Measurements from ENCODE around the gene COA7.
"Not testable (repeated sequence)": the region's sequence is repeated elsewhere in the genome, so short reads cannot be mapped to it uniquely, and the experiment has no call there.

The COA7 gene

DNA sequence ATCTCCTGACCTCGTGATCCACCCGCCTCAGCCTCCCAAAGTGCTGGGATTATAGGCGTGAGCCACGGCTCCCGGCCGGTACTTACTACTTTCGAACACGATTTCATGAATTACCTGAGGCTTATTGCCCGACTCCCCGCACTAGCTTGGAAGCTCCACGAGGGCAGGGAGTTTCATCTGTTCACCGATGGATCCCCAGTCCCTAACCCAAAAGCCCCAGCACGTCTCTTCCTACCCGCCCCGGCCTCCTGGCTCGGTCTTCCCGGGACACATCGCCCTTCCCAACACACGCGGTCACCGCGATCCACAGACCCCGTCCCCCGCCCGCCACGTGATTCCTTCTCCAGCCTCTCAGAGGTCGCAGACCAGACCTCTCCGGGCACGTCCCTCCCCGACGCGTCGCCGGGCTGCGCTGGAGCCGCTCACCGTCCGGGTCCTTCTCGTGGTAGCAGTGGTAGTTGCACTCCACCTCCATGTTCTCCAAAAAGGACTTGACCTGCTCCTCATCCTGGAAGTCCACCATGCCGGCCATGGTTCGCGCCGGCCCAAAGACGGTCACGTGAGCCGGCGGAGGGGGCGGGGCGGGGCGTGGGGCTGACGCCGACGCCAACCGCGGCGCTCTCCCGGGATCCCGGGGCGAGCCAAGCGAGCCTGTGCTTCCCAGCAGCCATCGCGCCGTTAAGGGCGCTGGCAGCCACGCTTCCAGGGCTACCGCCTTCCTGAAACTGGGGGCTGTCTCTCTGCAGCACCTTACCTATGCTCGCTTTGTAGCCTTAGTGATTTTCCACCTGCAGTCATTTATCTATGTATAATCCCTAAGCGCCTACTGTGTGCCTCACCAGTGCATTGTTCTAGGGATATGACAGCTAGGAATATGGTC, at the start of gene COA7:
TSS of gene COA7 (minus strand) at position 553 of the 880 bp plus-strand sequence. CDS start at position 532, 21 bp downstream.
- peak; percentile 58 to 68 for DNase-seq

DNA sequence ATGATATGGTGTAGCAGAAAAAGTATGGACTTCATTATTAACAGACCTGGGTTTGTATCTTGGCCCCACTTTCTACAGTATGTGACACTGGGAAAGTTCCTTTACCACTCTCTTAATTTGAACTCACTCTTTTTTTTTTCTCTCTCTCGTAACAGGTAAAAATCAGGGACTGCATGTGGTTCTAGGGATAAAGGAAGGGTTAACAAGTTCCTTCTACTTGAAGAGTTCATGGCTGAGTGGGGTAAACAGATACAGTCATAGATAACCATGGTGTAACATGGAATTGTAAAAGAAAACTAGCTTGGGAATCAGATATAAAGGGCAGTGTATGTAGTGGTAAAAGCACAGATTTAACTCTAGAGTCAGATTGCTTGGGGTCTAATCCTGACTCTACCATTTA, 49.3 kb upstream of the COA7 start:
- no peak for DNase-seq

GRCh38 chr1:52746189-52746588, 48.0 kb upstream of the COA7 start:
- DNase-seq: no peak

DNA sequence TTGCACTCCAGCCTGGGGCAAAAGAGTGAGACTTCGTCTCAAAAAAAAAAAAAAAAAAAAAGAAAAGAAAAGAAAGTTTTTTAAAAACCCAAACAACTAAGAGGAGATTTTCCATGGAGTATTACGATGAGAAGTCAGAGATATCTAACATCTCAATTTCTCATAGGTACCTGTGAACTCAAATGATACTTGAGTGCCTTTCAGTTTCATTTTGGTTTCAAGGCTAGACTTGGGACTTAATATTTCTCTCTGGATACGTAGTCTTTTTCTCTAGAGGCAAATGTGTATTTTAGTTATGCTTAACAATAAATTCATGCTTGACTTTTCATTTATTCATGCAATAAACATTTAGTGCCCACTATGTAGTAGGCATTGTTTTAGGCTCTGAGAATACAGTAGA, 43.1 kb upstream of the COA7 start:
- no peak for DNase-seq

DNA sequence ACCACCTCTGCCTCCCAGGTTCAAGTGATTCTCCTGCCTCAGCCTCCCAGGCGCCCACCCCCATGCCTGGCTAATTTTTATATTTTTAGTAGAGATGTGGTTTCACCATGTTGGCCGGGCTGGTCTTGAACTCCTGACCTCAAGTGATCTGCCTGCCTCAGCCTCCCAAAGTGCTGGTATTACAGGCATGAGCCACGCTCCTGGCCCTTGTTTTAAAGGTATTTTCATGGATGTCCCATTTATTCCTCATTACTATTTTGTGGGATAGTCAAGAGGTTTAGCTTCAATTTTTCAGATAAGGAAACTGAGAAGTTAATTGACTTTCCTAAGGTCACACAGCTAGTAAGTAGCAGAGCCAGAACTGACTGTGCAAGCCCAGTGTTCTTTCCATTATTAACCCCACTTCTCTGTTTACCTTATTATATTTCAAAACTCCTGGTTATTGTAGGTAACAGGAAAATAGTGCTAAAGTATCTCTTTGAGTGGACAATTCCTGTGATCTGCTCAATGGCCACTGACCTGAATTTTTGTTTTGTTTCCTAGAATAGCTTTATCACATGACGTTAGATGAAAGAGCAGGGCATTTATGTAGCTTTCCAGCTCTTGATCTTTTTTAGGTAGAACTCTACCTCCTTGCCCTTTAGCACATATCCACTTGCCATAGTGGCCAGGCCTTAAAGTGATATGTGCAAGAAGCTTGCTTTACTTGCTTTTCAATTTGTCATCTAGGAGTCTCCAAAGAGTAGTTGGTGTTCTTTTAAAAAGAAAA, 41.7 kb upstream of the COA7 start:
- DNase-seq: no peak

DNA sequence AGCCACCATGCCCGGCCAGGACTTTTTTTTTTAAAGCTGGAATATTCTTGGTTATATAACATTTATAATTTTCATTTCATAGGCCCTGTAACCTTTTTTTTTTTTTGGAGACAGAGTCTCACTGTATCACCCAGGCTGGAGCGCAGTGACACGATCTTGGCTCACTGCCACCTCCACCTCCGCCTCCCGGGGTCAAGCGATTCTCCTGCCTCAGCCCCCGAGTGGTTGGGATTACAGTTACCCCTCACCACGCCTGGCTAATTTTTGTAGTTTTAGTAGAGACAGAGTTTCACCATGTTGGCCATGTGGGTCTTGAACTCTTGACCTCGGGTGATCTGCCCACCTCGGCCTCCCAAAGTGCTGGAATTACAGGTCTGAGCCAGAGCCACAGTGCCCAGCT, 40.7 kb upstream of the COA7 start:
- DNase-seq: no peak

DNA sequence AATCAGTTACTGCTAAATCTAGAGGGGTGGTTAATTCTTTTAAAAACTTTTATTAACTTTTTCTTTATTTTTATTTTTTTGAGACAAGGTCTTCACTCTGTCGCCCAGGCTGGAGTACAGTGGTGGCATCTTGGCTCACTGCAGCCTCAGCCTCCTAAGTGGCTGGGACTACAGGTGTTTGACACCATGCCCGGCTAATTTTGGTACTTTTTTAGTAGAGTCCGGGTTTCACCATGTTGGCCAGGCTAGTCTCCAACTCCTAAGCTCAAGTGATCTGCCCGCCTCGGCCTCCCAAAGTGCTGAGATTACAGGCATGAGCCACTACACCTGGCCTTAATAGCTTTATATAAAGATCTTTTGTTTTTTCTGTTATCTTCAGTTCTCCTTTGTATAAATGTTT, 40.0 kb upstream of the COA7 start:
- DNase-seq: no peak

GRCh38 chr1:52735371-52735770, 37.2 kb upstream of the COA7 start:
- not testable (repeated sequence) for DNase-seq

- DNase-seq: no peak
Observed at GRCh38 chr1:52733368-52733767, 35.2 kb upstream of the COA7 start.

DNA sequence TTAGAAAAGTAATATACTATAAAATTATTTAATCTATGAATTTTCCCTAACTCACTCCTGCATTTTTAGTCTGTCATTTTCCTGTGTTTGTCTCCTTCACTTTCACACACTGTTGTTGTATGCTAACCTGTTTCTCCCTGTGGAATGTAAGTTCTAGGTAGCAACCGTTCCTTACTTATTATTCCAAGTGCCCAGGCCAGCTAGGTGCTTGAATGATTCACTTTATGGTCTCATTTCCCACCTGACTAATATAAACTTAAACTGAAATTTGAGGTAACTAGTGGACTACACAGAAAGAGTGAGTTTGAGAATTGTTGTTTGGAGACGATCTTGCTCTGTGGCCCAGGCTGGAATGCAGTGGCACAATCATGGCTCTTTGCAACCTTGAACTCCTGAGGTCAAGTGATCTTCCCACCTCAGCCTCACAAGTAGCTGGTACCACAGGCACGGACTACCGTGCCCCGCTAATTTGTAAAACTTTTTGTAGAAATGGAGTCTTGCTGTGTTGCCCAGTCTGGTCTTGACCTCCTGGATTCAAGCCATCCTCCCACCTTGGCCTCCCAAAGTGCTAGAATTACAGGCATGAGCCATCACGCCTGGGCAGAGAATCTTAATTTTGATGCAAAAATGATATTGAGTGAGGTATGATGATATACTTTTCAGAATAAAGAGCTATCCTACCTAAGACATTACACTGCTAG, 30.0 kb upstream of the COA7 start:
- no peak for DNase-seq

DNA sequence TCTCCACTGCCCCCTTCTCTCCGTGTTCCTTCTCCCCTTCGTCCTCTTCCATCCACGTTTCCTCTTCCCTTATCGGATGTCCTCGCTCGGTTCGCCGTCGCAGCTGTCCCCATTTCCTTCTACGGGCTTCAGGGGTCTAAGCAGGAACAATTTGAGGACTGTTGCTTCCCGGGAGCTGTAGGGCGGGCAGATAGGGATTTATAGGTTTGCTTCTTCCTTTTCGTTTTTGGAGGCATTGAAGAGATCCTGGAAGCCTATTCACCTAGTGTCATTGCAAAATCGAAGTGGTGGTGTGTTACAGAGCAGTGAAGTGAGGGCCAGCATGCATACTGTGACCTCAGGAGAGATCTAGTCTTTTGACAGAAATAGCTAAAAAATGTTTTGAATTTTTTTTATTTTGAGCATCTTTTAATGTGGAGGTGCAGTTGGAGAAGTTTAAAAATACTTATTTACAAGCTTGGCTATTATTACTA, 29.0 kb upstream of the COA7 start:
- no peak for DNase-seq

- DNase-seq: peak; percentile 92 to 93
Observed at GRCh38 chr1:52726265-52727113, 28.3 kb upstream of the COA7 start, which contains the start of gene ZYG11B. Gene ZYG11B (plus strand): TSS chr1:52726453. CDS start chr1:52726654, 201 bp downstream.

GRCh38 chr1:52725903-52726264, 27.7 kb upstream of the COA7 start:
- no peak for DNase-seq

- DNase-seq: no peak
Observed at GRCh38 chr1:52723260-52723659, 25.1 kb upstream of the COA7 start.

- DNase-seq: not testable (repeated sequence)
Observed at GRCh38 chr1:52715296-52715695, 17.1 kb upstream of the COA7 start.

DNA sequence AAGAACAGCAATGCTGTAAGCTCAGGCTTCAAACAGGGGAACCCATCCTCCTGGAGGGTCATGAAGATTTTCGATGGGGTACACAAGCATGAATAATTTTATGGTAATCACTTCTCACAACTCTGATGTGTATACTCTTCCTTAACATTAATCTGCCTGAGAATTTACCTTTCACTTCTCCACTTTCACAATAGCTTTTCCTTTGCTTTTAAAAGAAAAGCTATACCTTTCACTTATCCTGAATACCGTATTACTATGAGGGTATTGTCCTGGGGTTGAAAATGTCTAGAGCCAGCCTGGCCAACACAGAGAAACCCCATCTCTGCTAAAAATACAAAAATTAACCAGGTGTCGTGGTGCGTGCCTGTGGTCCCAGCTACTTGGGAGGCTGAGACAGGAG, 15.4 kb upstream of the COA7 start:
- no peak for DNase-seq

DNA sequence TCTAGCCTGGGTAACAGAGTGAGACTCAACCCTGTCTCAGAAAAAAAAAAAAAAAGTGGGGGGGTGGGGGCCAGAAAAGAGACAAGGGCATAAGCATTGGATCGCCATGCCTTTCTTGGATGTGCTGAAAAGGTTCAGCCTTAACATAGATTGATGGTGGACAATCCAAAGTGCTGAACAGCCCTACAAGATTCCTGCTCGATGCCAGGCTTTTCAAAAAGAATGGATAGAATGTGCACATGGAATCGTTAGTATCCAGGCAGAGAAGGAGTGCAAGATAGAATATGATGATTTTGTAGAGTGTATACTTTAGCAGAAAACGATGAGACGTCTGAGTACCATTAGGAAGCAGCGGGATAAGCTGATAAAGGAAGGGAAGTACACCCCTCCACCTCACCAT, 10.9 kb upstream of the COA7 start:
- no peak for DNase-seq

DNA sequence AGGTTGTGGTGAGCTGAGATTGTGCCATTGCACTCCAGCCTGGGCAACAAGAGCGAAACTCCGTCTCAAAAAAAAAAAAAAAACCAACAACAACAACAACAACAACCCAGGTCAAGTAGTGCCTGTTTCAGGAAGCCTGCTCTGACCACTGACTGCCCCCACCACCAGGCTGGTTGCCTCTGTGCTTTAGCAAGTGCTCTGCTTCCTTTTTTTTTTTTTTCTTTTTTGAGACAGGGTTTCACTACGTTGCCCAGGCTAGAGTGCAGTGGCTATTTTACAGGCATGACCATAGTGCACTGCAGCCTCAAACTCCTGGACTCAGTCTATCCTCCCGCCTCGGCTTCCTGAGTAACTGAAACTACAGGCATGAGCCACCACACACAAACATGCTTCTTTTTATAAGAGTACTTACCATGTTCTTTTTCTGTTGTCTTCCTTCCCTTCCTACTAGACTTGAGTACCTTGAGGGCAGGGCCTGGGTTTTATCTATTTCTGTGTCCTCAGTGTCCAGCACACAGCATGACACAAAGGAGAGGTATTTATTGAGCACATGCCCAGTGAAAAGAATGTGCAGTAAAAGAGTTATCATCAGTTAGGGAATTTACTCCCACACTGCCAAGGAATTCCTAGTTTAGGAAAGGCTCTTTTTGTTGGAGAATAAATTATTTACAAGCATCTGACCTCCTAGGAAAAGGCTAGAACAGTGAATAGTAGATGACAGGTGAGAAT, 9.9 kb upstream of the COA7 start:
- DNase-seq: no peak

GRCh38 chr1:52706941-52707926, 9.1 kb upstream of the COA7 start:
- no peak for DNase-seq

DNA sequence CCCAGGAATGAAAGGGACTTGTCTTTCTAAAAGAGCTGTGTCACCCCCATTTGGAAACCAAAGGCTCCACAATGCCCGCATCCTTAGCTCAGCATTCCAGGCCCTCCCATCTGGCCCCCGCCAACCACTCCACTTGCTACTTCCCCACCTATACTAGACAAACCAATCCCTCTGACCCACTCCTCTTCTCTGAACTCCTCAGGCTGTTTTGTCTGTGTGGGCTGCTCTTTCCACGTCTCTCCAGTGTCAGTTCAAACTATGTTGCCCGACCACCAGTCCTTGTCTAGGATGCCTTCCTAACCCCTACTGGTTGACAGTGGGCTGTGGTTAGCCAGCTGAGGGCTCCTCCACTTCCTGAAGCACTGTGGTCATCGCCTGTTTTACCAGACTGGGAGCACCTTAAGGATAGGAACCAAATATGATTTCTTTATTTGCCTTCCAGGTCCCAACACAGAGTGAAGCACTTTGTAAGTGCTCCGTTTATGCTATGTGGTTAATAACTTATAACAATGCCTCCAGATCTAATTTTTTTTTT, 8.1 kb upstream of the COA7 start:
- no peak for DNase-seq

All from CD4-positive, alpha-beta T cell treated with Interleukin-4 for 1 hour (primary cell).